Measurements from ENCODE around the gene NISCH.

DNA sequence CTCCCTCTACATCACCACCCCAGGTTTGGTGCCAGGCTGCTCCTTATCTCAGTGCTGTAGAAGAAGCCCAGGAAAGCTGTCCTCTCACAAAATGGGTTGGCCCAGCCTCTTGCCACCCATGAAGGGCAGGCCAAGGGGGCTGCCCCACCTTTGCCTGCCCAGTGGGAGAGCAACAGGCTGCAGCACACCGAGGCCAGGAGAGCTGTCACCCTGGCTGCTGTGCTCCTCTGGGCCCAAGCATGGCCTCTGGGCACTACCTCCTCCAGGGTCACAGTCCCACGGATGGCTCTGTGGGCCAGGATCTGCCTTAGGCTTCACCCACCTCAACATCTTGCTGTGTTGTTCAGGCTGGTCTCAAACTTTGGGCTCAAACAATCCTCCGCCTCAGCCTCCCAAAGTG, 33.3 kb downstream of the NISCH start:
- TF ChIP-seq, protein P1, sequence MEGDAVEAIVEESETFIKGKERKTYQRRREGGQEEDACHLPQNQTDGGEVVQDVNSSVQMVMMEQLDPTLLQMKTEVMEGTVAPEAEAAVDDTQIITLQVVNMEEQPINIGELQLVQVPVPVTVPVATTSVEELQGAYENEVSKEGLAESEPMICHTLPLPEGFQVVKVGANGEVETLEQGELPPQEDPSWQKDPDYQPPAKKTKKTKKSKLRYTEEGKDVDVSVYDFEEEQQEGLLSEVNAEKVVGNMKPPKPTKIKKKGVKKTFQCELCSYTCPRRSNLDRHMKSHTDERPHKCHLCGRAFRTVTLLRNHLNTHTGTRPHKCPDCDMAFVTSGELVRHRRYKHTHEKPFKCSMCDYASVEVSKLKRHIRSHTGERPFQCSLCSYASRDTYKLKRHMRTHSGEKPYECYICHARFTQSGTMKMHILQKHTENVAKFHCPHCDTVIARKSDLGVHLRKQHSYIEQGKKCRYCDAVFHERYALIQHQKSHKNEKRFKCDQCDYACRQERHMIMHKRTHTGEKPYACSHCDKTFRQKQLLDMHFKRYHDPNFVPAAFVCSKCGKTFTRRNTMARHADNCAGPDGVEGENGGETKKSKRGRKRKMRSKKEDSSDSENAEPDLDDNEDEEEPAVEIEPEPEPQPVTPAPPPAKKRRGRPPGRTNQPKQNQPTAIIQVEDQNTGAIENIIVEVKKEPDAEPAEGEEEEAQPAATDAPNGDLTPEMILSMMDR (IDR thresholded peaks at IDR 0.05): no peak
- no peak for TF ChIP-seq ZFX (IDR thresholded peaks at IDR 0.05; ENCODE audit: borderline replicate concordance)

Measured in 22Rv1 (cell line).